Hepatocyte (in vitro differentiated cells): ENCODE measurements around the gene PAPOLG.

Experiments used
- EZH2 ChIP-seq: fragments of 200-600 bp; sonication (generic); IDR thresholded peaks from 2 replicates; pipeline ENCODE4 v1.6.1; 2016; ENCODE audit warnings: antibody characterized with exemption, mild to moderate bottlenecking, borderline replicate concordance
- TF ChIP-seq, protein P1 (sequence below): fragments of 200-600 bp; sonication (generic); IDR thresholded peaks from 2 replicates; pipeline ENCODE4 v1.5.1; 2016; ENCODE audit warnings: antibody characterized with exemption, mild to moderate bottlenecking; ENCODE audit not compliant: poor library complexity

DNA sequence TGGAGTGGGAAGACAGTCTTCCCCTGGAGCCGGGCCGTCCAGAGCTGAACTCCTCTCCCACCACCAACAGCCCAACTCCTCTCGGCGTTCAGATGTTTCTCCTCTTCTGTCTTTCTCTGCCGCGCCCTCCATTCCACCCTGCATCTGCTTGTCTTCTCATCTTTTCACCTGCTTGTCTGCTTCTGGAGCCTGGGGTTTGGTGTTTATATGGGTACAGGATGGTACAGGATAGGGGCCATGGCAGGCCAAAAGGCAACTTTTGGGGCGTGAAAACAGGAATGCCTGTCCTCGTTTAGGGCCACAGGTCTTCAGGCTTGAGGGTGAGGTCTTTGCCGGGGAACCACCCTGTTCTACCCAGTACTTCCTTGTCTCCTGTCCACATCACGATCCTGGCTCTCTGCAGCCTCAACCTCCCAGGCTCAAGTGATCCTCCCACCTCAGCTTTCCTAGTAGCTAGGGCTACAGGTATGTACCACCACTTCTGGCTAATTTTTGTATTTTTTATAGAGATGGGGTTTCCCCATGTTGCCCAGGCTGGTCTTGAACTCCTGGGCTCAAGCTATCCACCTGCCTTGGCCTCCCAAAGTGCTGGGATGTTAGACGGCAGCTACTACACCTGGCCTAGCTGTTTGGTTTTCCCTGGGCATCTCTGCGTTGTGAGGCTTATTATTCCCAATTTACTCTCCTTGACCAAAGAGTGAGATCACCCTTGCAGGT, 64.5 kb downstream of the PAPOLG start:
- TF ChIP-seq, protein P1, sequence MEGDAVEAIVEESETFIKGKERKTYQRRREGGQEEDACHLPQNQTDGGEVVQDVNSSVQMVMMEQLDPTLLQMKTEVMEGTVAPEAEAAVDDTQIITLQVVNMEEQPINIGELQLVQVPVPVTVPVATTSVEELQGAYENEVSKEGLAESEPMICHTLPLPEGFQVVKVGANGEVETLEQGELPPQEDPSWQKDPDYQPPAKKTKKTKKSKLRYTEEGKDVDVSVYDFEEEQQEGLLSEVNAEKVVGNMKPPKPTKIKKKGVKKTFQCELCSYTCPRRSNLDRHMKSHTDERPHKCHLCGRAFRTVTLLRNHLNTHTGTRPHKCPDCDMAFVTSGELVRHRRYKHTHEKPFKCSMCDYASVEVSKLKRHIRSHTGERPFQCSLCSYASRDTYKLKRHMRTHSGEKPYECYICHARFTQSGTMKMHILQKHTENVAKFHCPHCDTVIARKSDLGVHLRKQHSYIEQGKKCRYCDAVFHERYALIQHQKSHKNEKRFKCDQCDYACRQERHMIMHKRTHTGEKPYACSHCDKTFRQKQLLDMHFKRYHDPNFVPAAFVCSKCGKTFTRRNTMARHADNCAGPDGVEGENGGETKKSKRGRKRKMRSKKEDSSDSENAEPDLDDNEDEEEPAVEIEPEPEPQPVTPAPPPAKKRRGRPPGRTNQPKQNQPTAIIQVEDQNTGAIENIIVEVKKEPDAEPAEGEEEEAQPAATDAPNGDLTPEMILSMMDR: no peak
- no peak for TF ChIP-seq EZH2
